ENCODE results near the gene DEFB116. TPM values are rescaled to one million over a fixed set of nuclear protein-coding genes. Genes with fewer than 3 reads are reported as not detected.
"Not testable (repeated sequence)": the region's sequence is repeated elsewhere in the genome, so short reads cannot be mapped to it uniquely, and the experiment has no call there.

DEFB116 gene, protein sequence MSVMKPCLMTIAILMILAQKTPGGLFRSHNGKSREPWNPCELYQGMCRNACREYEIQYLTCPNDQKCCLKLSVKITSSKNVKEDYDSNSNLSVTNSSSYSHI
- total RNA-seq = not detected
- total RNA-seq (2013) = not detected
- 0 to 0.09 (median 0) reads per million in 29 experiments for total RNA-seq

DNA sequence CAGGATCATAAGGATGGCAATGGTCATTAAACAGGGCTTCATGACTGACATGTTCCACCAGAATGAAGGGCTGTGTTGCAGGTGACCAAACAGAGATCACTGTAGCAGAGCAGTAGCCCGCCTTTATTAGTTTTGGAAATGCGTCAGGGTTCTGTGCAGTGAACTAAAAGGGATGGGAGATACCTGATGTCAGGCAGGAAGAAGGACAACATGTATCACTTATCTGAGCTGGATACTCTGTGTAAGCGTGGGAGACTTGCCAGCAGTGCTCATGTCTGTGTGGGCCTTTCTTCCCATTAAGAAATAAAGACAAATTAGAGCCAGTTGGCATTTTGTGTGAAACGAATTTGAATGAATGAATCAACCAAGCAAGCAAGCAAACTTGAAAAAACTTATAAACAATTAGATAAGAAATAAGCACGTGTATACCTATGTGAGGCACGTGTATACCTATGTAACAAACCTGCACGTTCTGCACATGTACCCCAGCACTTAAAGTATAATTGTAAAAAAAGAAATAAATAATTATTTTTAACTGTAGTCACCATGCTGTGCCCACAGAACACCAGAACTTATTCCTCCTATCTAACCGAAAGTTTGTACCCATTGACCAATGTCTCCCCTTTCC lies at the start of gene DEFB116:
Gene DEFB116 (minus strand): TSS at position 51 of the 628 bp plus-strand sequence. CDS start 0 bp downstream, at position 51.
- Mint-ChIP-seq H3K4me3 (no peak within 1 kb of the TSS), H3K36me3 (no peaks in the 10 kb centered on the region), H3K9me3 (peaks cover 0 to 14% (median 12%) of the 10 kb centered on the region in 3 donors), H3K27ac (no peak within 1 kb of the TSS), H3K4me1 (no peaks in the 10 kb centered on the region), H3K27me3 (no peaks in the 10 kb centered on the region)
- POLR2A ChIA-PET = no interaction called here
- no peaks in the 10 kb centered on the region for H3K4me1 ChIP-seq (ENCODE audit: control insufficient read depth in 1 of 2, extremely low read depth in 1 of 2, insufficient read depth in 2 of 2, low read length in 2 of 2)
- CTCF ChIA-PET = no interaction called here
- DNase-seq (no peak), ATAC-seq (replicated peaks in 1 of 4) (no peak)
- H3K9me3 ChIP-seq = no peaks in the 10 kb centered on the region
- no peaks in the 10 kb centered on the region for H3K27me3 ChIP-seq (replicated peaks in 1 of 2; ENCODE audit: control insufficient read depth in 2 of 2, extremely low read depth in 1 of 2, insufficient read depth in 2 of 2, low read length in 1 of 2)
- H3K4me3 ChIP-seq (ENCODE audit: control insufficient read depth in 1 of 2, extremely low read depth in 1 of 2, low read length in 1 of 2) = no peak within 1 kb of the TSS
- 40% methylated on average over 1 of the region's 8 CpGs for WGBS (ENCODE audit: insufficient coverage)
- H3K36me3 ChIP-seq (ENCODE audit: control insufficient read depth in 2 of 2, extremely low read depth in 1 of 2, insufficient read depth in 1 of 2, low read length in 1 of 2) = no peaks in the 10 kb centered on the region
- no peak within 1 kb of the TSS for H3K27ac ChIP-seq (ENCODE audit: low read length)

DNA sequence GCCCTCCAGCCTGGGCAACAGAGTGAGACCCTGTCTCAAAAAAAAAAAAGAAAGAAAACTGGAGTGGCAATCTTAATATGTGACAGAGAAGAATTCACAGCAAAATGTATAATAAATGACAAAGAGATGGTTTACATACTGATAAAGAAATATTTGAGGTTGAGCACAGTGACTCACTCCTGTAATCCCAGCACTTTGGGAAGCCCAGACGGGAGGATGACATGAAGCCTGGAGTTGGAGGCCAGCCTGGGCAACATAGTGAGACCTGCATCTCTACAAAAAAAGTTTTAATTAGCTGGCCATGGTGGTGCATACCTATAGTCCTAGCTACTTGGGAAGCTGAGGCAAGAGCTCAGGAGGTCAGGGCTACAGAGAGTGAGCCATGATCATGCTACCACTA lies 47.6 kb upstream of the DEFB116 start:
- ATAC-seq (replicated peaks in 1 of 4) (no peak), DNase-seq (no peak)
- no peaks in the 10 kb centered on the region for H3K4me1 Mint-ChIP-seq
- H3K36me3 Mint-ChIP-seq = no peaks in the 10 kb centered on the region
- ChIA-PET POLR2A (no interaction called here), CTCF (no interaction called here)
- 100% methylated on average over 1 of the region's 1 CpG for WGBS (ENCODE audit: insufficient coverage)
- H3K36me3 ChIP-seq (ENCODE audit: control insufficient read depth in 2 of 2, extremely low read depth in 1 of 2, insufficient read depth in 1 of 2, low read length in 1 of 2) = no peaks in the 10 kb centered on the region
- no peaks in the 10 kb centered on the region for H3K9me3 Mint-ChIP-seq
- H3K4me3 ChIP-seq (ENCODE audit: control insufficient read depth in 1 of 2, extremely low read depth in 1 of 2, low read length in 1 of 2) = no peak overlapping the region
- H3K4me1 ChIP-seq (ENCODE audit: control insufficient read depth in 1 of 2, extremely low read depth in 1 of 2, insufficient read depth in 2 of 2, low read length in 2 of 2) = no peaks in the 10 kb centered on the region
- no peak overlapping the region for H3K4me3 Mint-ChIP-seq
- no peaks in the 10 kb centered on the region for H3K9me3 ChIP-seq
- peaks cover 5 to 6% of the 10 kb centered on the region in 2 donors for H3K27me3 Mint-ChIP-seq
- H3K27ac ChIP-seq (ENCODE audit: low read length) = no peak overlapping the region
- H3K27ac Mint-ChIP-seq = no peak overlapping the region
- H3K27me3 ChIP-seq (replicated peaks in 1 of 2; ENCODE audit: control insufficient read depth in 2 of 2, extremely low read depth in 1 of 2, insufficient read depth in 2 of 2, low read length in 1 of 2) = no peaks in the 10 kb centered on the region

DNA sequence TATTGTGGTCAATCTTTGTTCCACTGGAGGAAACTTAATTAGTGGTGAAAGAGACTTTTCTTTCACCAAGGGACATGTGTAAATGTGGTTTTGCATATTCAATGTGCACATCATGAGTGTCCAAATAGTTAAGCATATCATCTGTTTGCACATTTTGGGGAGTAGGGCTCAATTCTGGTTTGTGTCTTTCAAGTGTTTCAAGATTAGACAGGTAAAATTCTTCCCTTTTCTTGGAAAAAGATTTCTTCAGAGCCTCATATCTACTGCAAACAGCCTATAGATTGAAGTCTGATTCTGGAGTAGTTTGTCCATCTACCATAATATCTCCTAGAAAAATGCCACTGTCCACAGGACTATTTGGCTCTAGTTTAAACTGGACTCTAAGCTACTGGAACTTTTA lies 33.1 kb upstream of the DEFB116 start:
- Mint-ChIP-seq H3K4me1 (no peaks in the 10 kb centered on the region), H3K36me3 (no peaks in the 10 kb centered on the region), H3K4me3 (no peak overlapping the region), H3K9me3 (peaks cover 0 to 3% (median 0%) of the 10 kb centered on the region in 3 donors), H3K27ac (no peak overlapping the region), H3K27me3 (peaks cover 0 to 3% of the 10 kb centered on the region in 2 donors)
- ChIA-PET CTCF (no interaction called here), POLR2A (interaction anchor here in 1 of 2 donors (0.5 kb wide), 1 partner anchor 39 kb away, joined by 3 read pairs; no protein-coding TSS in a partner anchor)
- H3K27ac ChIP-seq (ENCODE audit: low read length) = no peak overlapping the region
- DNase-seq (no peak), ATAC-seq (replicated peaks in 1 of 4) (no peak)
- no peaks in the 10 kb centered on the region for H3K27me3 ChIP-seq (replicated peaks in 1 of 2; ENCODE audit: control insufficient read depth in 2 of 2, extremely low read depth in 1 of 2, insufficient read depth in 2 of 2, low read length in 1 of 2)
- no peaks in the 10 kb centered on the region for H3K9me3 ChIP-seq
- H3K4me1 ChIP-seq (ENCODE audit: control insufficient read depth in 1 of 2, extremely low read depth in 1 of 2, insufficient read depth in 2 of 2, low read length in 2 of 2) = no peaks in the 10 kb centered on the region
- H3K36me3 ChIP-seq (ENCODE audit: control insufficient read depth in 2 of 2, extremely low read depth in 1 of 2, insufficient read depth in 1 of 2, low read length in 1 of 2) = no peaks in the 10 kb centered on the region
- H3K4me3 ChIP-seq (ENCODE audit: control insufficient read depth in 1 of 2, extremely low read depth in 1 of 2, low read length in 1 of 2) = no peak overlapping the region

- H3K27me3 ChIP-seq (replicated peaks in 1 of 2; ENCODE audit: control insufficient read depth in 2 of 2, extremely low read depth in 1 of 2, insufficient read depth in 2 of 2, low read length in 1 of 2) = no peaks in the 10 kb centered on the region
- H3K4me1 ChIP-seq (ENCODE audit: control insufficient read depth in 1 of 2, extremely low read depth in 1 of 2, insufficient read depth in 2 of 2, low read length in 2 of 2) = no peaks in the 10 kb centered on the region
- no peak overlapping the region for H3K27ac ChIP-seq (ENCODE audit: low read length)
- Mint-ChIP-seq H3K9me3 (peaks cover 8 to 15% (median 10%) of the 10 kb centered on the region in 3 donors), H3K4me3 (no peak overlapping the region), H3K4me1 (no peaks in the 10 kb centered on the region), H3K27ac (no peak overlapping the region), H3K36me3 (no peaks in the 10 kb centered on the region), H3K27me3 (peaks cover 0 to 3% of the 10 kb centered on the region in 2 donors)
- ChIA-PET POLR2A (no interaction called here), CTCF (no interaction called here)
- ATAC-seq (replicated peaks in 1 of 4) (no peak), DNase-seq (no peak)
- H3K9me3 ChIP-seq = no peaks in the 10 kb centered on the region
- no peak overlapping the region for H3K4me3 ChIP-seq (ENCODE audit: control insufficient read depth in 1 of 2, extremely low read depth in 1 of 2, low read length in 1 of 2)
- no peaks in the 10 kb centered on the region for H3K36me3 ChIP-seq (ENCODE audit: control insufficient read depth in 2 of 2, extremely low read depth in 1 of 2, insufficient read depth in 1 of 2, low read length in 1 of 2)
Observed at GRCh38 chr20:31330893-31331292, 22.5 kb upstream of the DEFB116 start.

DNA sequence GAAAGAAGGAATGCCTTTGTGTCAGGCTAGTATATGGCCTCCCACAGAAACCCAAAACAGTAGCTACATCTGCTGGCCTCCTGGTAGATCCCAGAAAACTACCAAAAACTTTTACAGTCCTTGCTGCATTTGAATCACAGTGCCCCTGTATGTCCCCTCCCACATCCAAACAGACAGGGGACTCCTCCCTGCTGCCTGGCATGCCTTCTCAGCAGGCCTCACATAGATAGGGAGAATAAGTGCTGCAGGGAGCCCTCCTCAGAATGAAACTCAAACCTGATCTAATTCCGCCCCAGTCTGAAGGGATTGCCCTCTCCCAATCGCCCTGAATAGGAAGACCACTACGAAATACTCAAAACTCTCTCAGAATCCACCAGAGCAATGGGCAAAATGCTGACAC lies 14.1 kb upstream of the DEFB116 start:
- WGBS (ENCODE audit: insufficient coverage) = no CpG with 5 or more reads among the region's 3 CpGs
- DNase-seq (no peak), ATAC-seq (replicated peaks in 1 of 4) (no peak)
- Histone ChIP-seq H3K9me3 (peaks cover 2% of the 10 kb centered on the region), H3K4me1 (ENCODE audit: control insufficient read depth in 1 of 2, extremely low read depth in 1 of 2, insufficient read depth in 2 of 2, low read length in 2 of 2) (no peaks in the 10 kb centered on the region), H3K27me3 (replicated peaks in 1 of 2; ENCODE audit: control insufficient read depth in 2 of 2, extremely low read depth in 1 of 2, insufficient read depth in 2 of 2, low read length in 1 of 2) (no peaks in the 10 kb centered on the region), H3K4me3 (ENCODE audit: control insufficient read depth in 1 of 2, extremely low read depth in 1 of 2, low read length in 1 of 2) (no peak overlapping the region), H3K27ac (ENCODE audit: low read length) (no peak overlapping the region), H3K36me3 (ENCODE audit: control insufficient read depth in 2 of 2, extremely low read depth in 1 of 2, insufficient read depth in 1 of 2, low read length in 1 of 2) (no peaks in the 10 kb centered on the region)
- H3K27me3 Mint-ChIP-seq = peaks cover 0 to 11% of the 10 kb centered on the region in 2 donors
- no peaks in the 10 kb centered on the region for H3K36me3 Mint-ChIP-seq
- ChIA-PET POLR2A (no interaction called here), CTCF (no interaction called here)
- H3K27ac Mint-ChIP-seq = no peak overlapping the region
- no peak overlapping the region for H3K4me3 Mint-ChIP-seq
- peaks cover 4 to 42% (median 17%) of the 10 kb centered on the region in 3 donors for H3K9me3 Mint-ChIP-seq
- H3K4me1 Mint-ChIP-seq = no peaks in the 10 kb centered on the region

DNA sequence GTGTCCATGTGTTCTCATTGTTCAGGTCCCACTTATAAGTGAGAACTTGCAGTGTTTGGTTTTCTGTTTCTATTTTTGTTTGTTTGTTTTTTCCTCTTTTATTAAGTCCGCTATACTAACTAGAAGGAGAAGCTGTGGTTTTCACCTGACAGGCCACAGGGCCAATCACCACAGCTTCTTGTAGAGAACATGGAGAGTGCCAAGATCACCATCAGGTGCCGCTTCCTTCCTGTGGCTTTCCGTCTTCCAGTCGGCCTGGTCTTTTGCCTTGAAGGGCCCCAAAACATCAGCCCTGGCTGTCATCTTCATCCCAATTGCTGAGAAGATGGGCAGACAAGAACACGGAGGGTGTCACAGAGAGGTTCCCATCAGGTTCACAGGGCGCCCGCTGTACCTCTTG lies 23.4 kb downstream of the DEFB116 start:
- H3K27ac Mint-ChIP-seq; H3K27me3 ChIP-seq (replicated peaks in 1 of 2; ENCODE audit: control insufficient read depth in 2 of 2, extremely low read depth in 1 of 2, insufficient read depth in 2 of 2, low read length in 1 of 2); H3K36me3 ChIP-seq (ENCODE audit: control insufficient read depth in 2 of 2, extremely low read depth in 1 of 2, insufficient read depth in 1 of 2, low read length in 1 of 2); H3K27me3 Mint-ChIP-seq; H3K4me3 Mint-ChIP-seq; H3K9me3 ChIP-seq; ATAC-seq (replicated peaks in 1 of 4); H3K36me3 Mint-ChIP-seq; CTCF ChIA-PET; DNase-seq; POLR2A ChIA-PET; H3K4me3 ChIP-seq (ENCODE audit: control insufficient read depth in 1 of 2, extremely low read depth in 1 of 2, low read length in 1 of 2); H3K4me1 ChIP-seq (ENCODE audit: control insufficient read depth in 1 of 2, extremely low read depth in 1 of 2, insufficient read depth in 2 of 2, low read length in 2 of 2); H3K27ac ChIP-seq (ENCODE audit: low read length); H3K4me1 Mint-ChIP-seq: not testable (repeated sequence)
- peaks cover 19 to 22% (median 21%) of the 10 kb centered on the region in 3 donors for H3K9me3 Mint-ChIP-seq
- WGBS (ENCODE audit: insufficient coverage) = 65% methylated on average over 5 of the region's 7 CpGs

DNA sequence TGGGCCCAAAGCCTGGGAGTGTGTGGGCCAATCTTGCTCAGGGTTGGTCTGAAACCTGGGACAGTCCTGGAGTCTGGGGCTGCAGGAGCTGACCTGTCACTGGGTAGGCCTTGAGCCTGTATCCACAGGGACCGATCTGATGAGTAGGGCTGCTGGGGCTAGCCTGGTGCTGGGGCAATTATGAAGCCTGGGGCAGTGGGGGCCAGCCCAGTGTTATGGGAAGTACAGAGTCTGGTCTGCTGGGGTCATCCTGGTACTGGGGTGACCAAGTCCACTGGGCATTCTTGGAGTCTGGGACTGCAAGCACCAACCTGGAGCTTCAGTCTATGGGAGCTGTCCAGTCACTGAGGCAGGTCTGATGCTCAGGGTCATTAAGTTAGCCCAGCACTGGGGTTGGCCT lies 30.2 kb downstream of the DEFB116 start:
- Histone ChIP-seq H3K27me3 (replicated peaks in 1 of 2; ENCODE audit: control insufficient read depth in 2 of 2, extremely low read depth in 1 of 2, insufficient read depth in 2 of 2, low read length in 1 of 2) (peaks cover 0 to 5% of the 10 kb centered on the region in 2 experiments), H3K9me3 (no peaks in the 10 kb centered on the region), H3K27ac (ENCODE audit: low read length) (no peak overlapping the region), H3K36me3 (ENCODE audit: control insufficient read depth in 2 of 2, extremely low read depth in 1 of 2, insufficient read depth in 1 of 2, low read length in 1 of 2) (no peaks in the 10 kb centered on the region), H3K4me3 (ENCODE audit: control insufficient read depth in 1 of 2, extremely low read depth in 1 of 2, low read length in 1 of 2) (no peak overlapping the region), H3K4me1 (ENCODE audit: control insufficient read depth in 1 of 2, extremely low read depth in 1 of 2, insufficient read depth in 2 of 2, low read length in 2 of 2) (no peaks in the 10 kb centered on the region)
- ChIA-PET POLR2A (no interaction called here), CTCF (no interaction called here)
- Mint-ChIP-seq H3K27me3 (no peaks in the 10 kb centered on the region), H3K27ac (no peak overlapping the region), H3K4me1 (no peaks in the 10 kb centered on the region), H3K4me3 (no peak overlapping the region), H3K9me3 (peaks cover 9 to 28% (median 18%) of the 10 kb centered on the region in 3 donors), H3K36me3 (no peaks in the 10 kb centered on the region)
- ATAC-seq (replicated peaks in 1 of 4) (no peak), DNase-seq (no peak)
- 75% methylated on average over 1 of the region's 1 CpG for WGBS (ENCODE audit: insufficient coverage)
